GM19240 (cell line): Measurements from ENCODE around the gene SPOP.

Experiments
- DNase-seq: peaks from one replicate; pipeline ENCODE4 v3.0.0; 2011; ENCODE audit warnings: low spot score; ENCODE audit not compliant: insufficient read length

Gene SPOP

DNA sequence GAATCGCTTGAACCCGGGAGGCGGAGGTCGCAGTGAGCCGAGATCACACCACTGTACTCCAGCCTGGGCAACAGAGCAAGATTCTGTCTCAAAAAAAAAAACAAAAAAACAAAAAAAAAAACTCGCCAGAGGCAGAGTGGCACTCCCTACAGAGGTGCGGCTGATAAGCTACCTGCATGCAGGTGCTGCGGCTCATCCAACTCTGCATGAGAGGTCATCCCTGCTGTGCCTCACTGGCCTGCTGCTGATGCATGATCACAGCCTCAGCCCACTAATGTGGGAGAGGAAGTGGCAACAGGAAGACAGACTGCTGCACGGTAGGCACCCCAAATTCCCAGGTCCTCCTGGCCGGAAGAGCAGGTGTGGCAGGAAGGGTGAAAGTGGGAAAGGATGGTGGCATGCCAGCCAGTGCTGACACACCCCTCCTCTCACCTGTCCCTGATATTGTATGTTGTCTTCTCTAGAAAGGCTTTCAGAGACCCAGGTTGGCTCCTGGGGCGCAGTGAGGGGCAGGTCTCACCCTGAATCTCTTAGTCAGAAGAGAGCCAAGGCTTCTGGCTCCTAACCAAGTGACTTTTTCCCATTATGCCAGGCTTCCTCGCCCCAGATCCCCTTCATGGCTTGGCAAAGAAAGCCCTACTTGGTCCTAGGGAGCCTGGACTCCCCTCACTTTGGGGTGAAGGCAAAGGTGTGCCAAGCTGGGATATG is 90.4 kb downstream of the SPOP start:
- no peak for DNase-seq

GRCh38 chr17:49585422-49586027 is 92.4 kb downstream of the SPOP start:
- no peak for DNase-seq

GRCh38 chr17:49583889-49584288 is 94.0 kb downstream of the SPOP start:
- no peak for DNase-seq

DNA sequence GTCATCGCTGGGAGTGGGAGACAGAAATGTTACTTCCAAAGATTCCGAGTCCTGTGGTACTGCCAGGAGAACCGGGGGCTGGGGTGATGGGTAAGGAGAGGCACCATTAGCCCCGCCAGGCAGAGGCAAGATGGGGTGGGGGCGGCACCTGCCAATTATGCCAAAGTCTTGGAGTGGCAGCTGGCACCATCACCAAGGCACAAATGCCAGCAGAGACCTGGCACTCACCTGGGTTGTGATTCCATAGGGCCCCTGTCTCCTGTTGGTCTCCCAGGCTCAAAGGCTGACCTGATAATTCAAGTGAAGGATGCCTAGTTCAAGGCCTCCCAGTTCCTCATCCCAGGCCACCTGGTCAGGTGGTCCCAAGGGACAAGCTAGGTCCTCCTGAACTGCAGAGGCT is 94.7 kb downstream of the SPOP start:
- no peak for DNase-seq

- DNase-seq = no peak
These were observed 95.1 kb downstream of the SPOP start for GRCh38 chr17:49582789-49583188.

DNA sequence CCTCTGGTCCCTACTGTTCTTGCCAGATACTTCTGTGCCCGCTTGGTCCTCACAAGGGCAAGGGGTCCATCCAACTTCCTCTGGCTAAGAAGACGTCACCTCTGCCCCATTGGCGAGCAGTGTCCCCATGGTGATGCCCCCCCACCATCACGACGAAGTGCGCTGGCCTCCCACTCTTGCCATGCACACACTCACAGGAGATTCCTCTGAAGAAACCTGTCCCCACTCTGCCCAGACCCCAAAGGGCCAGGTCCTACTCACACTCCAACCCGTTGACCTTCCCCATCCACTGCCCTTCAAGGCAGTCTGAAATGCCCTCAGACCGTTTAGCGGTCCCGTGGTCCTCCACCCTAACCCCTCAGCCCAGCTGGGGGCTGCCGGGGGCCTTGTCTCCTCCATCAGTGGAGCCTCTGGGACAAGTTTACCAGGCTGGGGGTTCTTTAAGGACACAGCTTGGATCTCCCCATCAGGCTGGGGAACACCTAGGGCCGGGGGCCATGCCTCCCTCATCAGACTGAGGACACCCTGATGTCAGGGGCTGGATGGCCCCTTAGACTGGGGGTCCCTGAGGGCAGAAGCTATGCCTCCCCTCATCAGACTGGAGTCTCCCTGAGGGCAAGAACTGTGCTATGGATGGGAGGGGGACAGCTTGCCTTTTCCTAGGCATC is 95.7 kb downstream of the SPOP start:
- no peak for DNase-seq

- no peak for DNase-seq
These were observed 96.3 kb downstream of the SPOP start for GRCh38 chr17:49581648-49581998.

- DNase-seq = no peak
These were observed 96.8 kb downstream of the SPOP start for GRCh38 chr17:49580981-49581647.

GRCh38 chr17:49580055-49580721 is 97.7 kb downstream of the SPOP start:
- DNase-seq = no peak

DNA sequence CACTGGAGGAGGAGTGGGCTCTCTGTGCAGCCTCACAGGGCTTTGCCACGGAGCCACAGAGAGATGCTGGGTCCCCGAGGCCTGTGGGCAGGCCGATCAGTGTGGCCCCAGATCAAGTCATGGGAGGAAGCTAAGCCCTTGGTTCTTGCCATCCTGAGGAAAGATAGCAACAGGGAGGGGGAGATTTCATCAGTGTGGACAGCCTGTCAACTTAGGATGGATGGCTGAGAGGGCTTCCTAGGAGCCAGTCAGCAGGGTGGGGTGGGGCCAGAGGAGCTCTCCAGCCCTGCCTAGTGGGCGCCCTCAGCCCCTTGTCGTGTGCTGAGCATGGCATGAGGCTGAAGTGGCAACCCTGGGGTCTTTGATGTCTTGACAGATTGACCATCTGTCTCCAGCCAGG is 98.4 kb downstream of the SPOP start:
- no peak for DNase-seq

GRCh38 chr17:49578952-49579500 is 98.9 kb downstream of the SPOP start:
- no peak for DNase-seq

DNA sequence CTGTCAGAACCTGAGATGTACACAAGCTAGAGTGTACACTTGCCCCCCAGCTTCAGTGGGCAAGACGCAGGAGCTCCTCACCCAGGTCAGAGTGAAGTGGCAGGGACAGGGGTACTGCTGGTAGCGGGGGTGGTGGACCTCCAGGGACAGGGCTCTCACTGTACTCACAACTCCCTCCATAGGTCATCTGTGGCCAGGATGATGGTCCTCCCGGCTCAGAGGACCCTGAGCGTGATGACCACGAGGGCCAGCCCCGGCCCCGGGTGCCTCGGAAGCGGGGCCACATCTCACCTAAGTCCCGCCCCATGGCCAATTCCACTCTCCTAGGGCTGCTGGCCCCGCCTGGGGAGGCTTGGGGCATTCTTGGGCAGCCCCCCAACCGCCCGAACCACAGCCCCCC is 99.5 kb downstream of the SPOP start:
- DNase-seq = no peak

DNA sequence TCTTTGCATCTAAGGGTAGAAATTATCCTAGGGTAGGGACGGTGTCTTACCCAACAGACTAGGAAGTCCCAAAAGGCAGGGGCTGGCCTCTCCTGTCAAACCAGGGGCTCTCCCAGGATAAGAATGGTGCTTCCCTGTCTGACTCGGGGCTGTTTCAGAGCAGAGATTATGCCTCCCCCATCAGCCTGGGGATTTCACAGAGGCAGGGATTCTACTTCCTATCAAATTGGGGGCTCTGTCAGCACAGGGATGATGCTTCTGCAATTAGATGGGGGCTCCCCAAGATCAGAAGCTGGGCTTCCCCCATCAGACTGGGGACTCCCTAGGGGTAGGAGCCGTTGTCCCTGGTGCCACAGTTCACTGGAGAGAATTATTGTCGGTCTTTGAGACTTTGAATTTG is 99.9 kb downstream of the SPOP start:
- DNase-seq = no peak

GRCh38 chr17:49577650-49577934 is 100.3 kb downstream of the SPOP start:
- no peak for DNase-seq

GRCh38 chr17:49576917-49577649 is 100.8 kb downstream of the SPOP start:
- DNase-seq = no peak

- no peak for DNase-seq
These were observed 101.6 kb downstream of the SPOP start for GRCh38 chr17:49576088-49576916.

- DNase-seq = no peak
These were observed 102.2 kb downstream of the SPOP start, which contains the start of gene NXPH3 for GRCh38 chr17:49575679-49576087. Gene NXPH3, plus strand, starts transcription at chr17:49575871. Its CDS starts 349 bp downstream, at chr17:49576220.

DNA sequence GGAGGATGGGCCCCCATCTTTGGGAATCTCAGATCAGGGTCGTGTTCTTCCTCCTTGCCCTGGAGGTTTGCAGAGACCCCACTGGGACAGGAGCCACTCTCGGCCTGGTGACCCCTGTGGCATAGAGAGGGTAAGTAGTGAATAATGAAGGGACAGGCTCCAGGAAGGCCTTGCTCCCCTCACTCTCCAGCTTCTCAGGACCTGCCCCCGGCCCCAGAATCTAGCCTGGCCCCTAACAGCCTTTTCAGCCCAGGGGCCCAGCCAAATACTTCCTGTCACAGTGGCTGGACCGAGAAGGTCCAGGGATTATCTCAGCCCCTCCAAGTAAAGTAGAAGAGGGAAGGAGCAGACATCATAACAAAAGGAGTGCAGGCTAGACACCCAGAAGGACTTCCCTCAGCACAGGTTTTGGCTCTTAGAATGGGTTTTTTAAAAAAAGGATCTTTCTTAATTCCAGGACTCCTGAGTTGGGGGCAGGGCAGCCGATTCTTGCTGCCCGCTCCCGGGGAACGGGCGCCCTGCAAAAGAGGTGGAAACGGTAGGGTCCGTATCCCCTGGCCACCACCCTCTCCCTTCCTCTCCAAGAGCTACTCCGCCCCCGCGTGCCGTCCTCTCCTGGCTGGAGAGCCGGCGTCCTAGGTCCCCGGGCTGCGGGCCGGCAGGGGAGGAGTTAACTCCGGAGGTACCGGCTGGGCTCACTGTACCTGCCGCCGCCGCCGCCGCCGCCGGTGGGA is 102.8 kb downstream of the SPOP start:
- DNase-seq = no peak

- DNase-seq = no peak
These were observed 103.5 kb downstream of the SPOP start for GRCh38 chr17:49574323-49574781.
